Gastroesophageal sphincter (tissue), 4 donors: ENCODE measurements around the gene AKAP17A. TPM values are rescaled to one million over a fixed set of nuclear protein-coding genes. Genes with fewer than 3 reads are reported as not detected.

ENCODE experiments used
- ATAC-seq: fragments of 150-250 bp; one replicate; pipeline ENCODE4 v1.9.1; 2016; ENCODE audit warnings: mild to moderate bottlenecking, moderate library complexity
- H3K27ac ChIP-seq, 4 donors: fragments of 200-600 bp; sonication (generic) in 3 of 4; 1 replicate in 3 of 4; 2 replicates in 1 of 4; pipeline ENCODE4 v1.5.1; 2016 to 2019
- H3K27me3 ChIP-seq: fragments of 200-600 bp; sonication (generic); one replicate; pipeline ENCODE4 v1.5.1; 2019
- H3K36me3 ChIP-seq, 2 donors: fragments of 200-600 bp; sonication (generic); one replicate each; pipeline ENCODE4 v1.5.1; 2019; ENCODE audit warnings: control low read depth in 1 of 2
- H3K4me1 ChIP-seq, 3 donors: fragments of 200-600 bp; sonication (generic); 1 replicate in 2 of 3; 2 replicates in 1 of 3; pipeline ENCODE4 v1.5.1; 2016 to 2019; ENCODE audit warnings: control low read depth in 2 of 3
- H3K4me3 ChIP-seq, 2 donors: fragments of 200-600 bp; sonication (generic); one replicate each; pipeline ENCODE4 v1.5.1; 2019; ENCODE audit warnings: mild to moderate bottlenecking in 1 of 2, moderate library complexity in 1 of 2
- H3K9me3 ChIP-seq, 3 donors: fragments of 200-600 bp; sonication (generic); one replicate each; pipeline ENCODE4 v1.5.1; 2017 to 2019; ENCODE audit warnings: control low read depth in 2 of 3
- EP300 ChIP-seq: sonication (generic); formaldehyde crosslinking; IDR thresholded peaks from one replicate; pipeline ENCODE4 v1.6.1; 2017; ENCODE audit warnings: antibody characterized with exemption, mild to moderate bottlenecking
- POLR2A ChIP-seq, 2 donors: fragments of 450-650 bp; IDR thresholded peaks; one replicate each; pipeline ENCODE4 v1.6.1; 2017; ENCODE audit warnings: antibody characterized with exemption in 2 of 2, mild to moderate bottlenecking in 2 of 2, moderate library complexity in 1 of 2
- POLR2AphosphoS5 ChIP-seq: sonication (generic); formaldehyde crosslinking; IDR thresholded peaks from one replicate; pipeline ENCODE4 v1.6.1; 2017; ENCODE audit warnings: antibody characterized with exemption
- WGBS, 2 donors: methylation state at CpG; one replicate each; pipeline ENCODE4 v1.1.5; 2018; ENCODE audit warnings: low coverage in 1 of 2; 5-methylcytosine and 5-hydroxymethylcytosine counted together
- total RNA-seq, 4 donors: library from RNA; depleted of rRNA; stranded (reverse); fragments of >200 nt; gene quantifications; one replicate each; pipeline ENCODE4 v1.1.0, GENCODE V29; 2016
- TF ChIP-seq, protein P1 (sequence below), 4 experiments: fragments of 200-600 bp in 2 of 4; fragments of 450-650 bp in 2 of 4; sonication (generic) in 1 of 4; IDR thresholded peaks; one replicate each; pipeline ENCODE4 v1.5.1; 2017 to 2019; ENCODE audit warnings: antibody characterized with exemption in 4 of 4, mild to moderate bottlenecking in 2 of 4, moderate library complexity in 2 of 4

The AKAP17A gene
- total RNA-seq, 4 donors from 2014 or later, result 18.1 to 40.8 (median 29.6) TPM

DNA sequence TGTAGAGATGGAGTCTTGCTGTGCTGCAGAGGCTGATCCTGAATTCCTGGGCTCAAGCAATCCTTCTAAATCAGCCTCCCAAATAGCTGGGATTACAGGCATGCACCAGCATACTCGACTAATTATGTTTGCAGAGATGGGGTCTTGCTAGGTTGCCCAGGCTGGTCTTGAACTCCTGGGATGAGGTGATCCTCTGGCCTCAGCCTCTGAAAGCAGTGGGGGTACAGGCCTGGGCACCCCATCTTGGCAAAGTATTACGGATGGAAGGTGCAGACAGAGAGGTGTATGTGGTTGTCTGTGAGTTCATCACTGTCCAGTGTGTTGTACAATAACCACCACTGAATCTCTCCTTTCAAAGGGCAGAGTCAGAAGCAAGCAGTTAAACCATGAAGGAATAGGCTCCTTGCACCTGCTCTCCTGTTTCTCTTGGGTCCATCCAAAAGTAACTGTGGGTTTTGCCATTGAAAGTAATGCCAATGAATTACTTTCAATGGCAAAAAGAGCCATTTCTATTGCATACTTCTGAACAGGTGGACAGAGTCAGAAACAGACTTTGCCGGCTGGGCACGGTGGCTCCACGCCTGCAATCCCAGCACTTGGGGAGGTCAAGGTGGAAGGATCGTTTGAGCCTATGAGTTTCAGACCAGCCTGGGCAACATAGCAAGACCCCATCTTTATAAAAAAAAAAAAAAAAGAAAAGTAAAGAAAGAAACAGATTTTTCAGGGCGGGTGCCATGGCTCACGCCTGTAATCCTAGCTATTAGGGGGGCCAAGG lies 7.0 kb upstream of the AKAP17A start:
- no peaks in the 10 kb centered on the region for H3K4me1 ChIP-seq
- no peak for ATAC-seq
- 100% methylated on average over 1 to 3 of the region's 8 CpGs for WGBS, 2 donors
- H3K4me3 ChIP-seq, result no peak overlapping the region
- no peak overlapping the region for H3K27ac ChIP-seq
- H3K36me3 ChIP-seq, result no peaks in the 10 kb centered on the region
- H3K9me3 ChIP-seq, result no peaks in the 10 kb centered on the region
- TF ChIP-seq, protein P1, sequence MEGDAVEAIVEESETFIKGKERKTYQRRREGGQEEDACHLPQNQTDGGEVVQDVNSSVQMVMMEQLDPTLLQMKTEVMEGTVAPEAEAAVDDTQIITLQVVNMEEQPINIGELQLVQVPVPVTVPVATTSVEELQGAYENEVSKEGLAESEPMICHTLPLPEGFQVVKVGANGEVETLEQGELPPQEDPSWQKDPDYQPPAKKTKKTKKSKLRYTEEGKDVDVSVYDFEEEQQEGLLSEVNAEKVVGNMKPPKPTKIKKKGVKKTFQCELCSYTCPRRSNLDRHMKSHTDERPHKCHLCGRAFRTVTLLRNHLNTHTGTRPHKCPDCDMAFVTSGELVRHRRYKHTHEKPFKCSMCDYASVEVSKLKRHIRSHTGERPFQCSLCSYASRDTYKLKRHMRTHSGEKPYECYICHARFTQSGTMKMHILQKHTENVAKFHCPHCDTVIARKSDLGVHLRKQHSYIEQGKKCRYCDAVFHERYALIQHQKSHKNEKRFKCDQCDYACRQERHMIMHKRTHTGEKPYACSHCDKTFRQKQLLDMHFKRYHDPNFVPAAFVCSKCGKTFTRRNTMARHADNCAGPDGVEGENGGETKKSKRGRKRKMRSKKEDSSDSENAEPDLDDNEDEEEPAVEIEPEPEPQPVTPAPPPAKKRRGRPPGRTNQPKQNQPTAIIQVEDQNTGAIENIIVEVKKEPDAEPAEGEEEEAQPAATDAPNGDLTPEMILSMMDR (IDR thresholded peaks at IDR 0.05), result no peak
- TF ChIP-seq POLR2AphosphoS5 (no peak), EP300 (no peak), POLR2A (IDR thresholded peaks at IDR 0.05) (no peak)
- H3K27me3 ChIP-seq, result peaks cover 4% of the 10 kb centered on the region

- WGBS, 2 donors, result 35 to 36% methylated on average over 5 of the region's 5 CpGs
- TF ChIP-seq, protein P1 (IDR thresholded peaks at IDR 0.05), result no peak
- TF ChIP-seq EP300 (no peak), POLR2AphosphoS5 (no peak), POLR2A (IDR thresholded peaks at IDR 0.05) (no peak)
- no peaks in the 10 kb centered on the region for H3K9me3 ChIP-seq
- no peak for ATAC-seq
- H3K27ac ChIP-seq, result no peak overlapping the region
- peaks cover 0 to under 1% (median under 1%) of the 10 kb centered on the region in 3 donors for H3K4me1 ChIP-seq
- H3K36me3 ChIP-seq, result no peaks in the 10 kb centered on the region
- H3K27me3 ChIP-seq, result peaks cover 4% of the 10 kb centered on the region
- no peak overlapping the region for H3K4me3 ChIP-seq
Observed at GRCh38 chrX:1587161-1587560, 4.2 kb upstream of the AKAP17A start.

DNA sequence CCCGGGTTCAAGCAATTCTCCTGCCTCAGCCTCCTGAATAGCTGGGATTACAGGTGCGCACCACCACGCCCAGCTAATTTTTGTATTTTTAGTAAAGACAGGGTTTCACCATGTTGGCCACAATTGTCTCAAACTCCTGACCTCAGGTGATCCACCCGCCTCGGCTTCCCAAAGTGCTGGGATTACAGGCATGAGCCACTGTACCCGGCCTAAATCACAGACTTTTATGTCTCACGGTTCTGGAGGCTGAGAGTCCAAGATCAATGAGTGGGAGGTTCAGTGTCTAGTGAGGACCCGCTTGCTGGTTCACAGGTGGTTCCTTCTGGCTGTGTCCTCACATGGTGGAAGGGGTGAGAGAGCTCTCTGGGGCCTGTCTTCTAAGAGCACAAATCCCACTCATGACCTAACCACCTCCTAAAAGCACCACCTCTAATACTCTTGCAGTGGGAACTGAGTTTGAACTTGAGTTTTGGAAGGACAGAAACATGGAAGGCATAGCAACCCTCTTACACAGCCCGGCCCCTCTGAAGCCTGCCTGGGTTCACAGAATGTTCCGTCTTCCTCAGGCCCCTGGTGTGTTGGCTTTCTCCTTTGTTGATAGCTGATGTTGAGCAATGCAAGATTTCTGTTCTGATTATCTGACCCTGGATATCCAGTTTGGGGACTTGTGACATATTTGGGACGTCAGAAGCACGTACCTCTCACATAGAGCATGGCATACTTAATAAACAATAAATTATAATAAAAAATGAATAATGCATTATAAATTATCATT lies 1.9 kb upstream of the AKAP17A start:
- Histone ChIP-seq H3K36me3 (peaks cover 0 to 15% of the 10 kb centered on the region in 2 donors), H3K9me3 (no peaks in the 10 kb centered on the region), H3K27ac (no peak overlapping the region), H3K4me3 (no peak overlapping the region), H3K4me1 (peaks cover 0 to 25% (median 16%) of the 10 kb centered on the region in 3 donors), H3K27me3 (no peaks in the 10 kb centered on the region)
- no peak for TF ChIP-seq EP300
- TF ChIP-seq, protein P1 (IDR thresholded peaks at IDR 0.05), result no peak
- no peak for TF ChIP-seq POLR2AphosphoS5
- TF ChIP-seq POLR2A (IDR thresholded peaks at IDR 0.05), result no peak
- 69 to 94% methylated on average over 8 to 9 of the region's 12 CpGs for WGBS, 2 donors
- no peak for ATAC-seq

DNA sequence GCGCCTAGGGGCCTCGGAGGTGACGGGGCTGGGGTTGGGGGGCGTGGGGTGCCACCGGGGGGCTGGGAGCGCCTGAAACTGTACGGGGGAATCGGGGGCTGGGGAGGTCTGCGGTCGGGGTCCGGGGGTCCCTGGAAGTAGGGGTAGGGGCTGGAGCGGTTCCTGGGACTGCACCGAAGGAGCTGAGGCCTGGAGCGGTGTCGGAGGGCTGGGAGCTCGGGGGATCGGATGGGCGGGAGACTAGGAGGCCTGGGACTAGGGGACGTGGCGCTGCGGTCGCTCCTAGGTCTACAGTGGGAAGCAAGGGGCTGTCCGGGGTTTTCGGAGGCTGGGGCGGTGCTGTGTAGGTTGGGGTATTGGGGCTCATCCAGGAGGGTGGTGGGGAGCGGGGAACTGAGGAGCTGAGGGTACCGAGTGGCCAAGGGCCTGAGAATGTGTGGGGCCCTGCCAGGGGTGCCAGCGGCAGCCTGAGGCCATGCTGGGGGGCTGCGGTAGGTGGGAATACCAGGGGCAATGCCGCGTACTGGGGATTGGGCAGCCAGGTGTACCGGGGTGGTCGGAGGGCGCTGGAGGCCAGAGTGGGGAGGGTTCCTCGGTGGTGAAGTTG lies 562 bp downstream of the AKAP17A start:
- H3K36me3 ChIP-seq, result peaks cover 0 to 37% of the 10 kb centered on the region in 2 donors
- TF ChIP-seq EP300 (no peak), POLR2AphosphoS5 (no peak), POLR2A (IDR thresholded peaks at IDR 0.05) (no peak)
- TF ChIP-seq, protein P1 (IDR thresholded peaks at IDR 0.05), result no peak
- 0% methylated on average over 6 to 11 of the region's 35 CpGs for WGBS, 2 donors
- H3K27ac ChIP-seq, result peak overlapping the region; percentile 45 to 90 (median 88)
- no peaks in the 10 kb centered on the region for H3K27me3 ChIP-seq
- ATAC-seq, result no peak
- peak overlapping the region; percentile 80 to 99 for H3K4me3 ChIP-seq
- no peaks in the 10 kb centered on the region for H3K9me3 ChIP-seq
- H3K4me1 ChIP-seq, result peaks cover 0 to 37% (median 16%) of the 10 kb centered on the region in 3 donors
